GM21526 (cell line): ENCODE results near the gene ARHGEF38.
A peak's percentile ranks its signal among the peaks of the same experiment; 100 is the strongest.
"Not testable (repeated sequence)": the region's sequence is repeated elsewhere in the genome, so short reads cannot be mapped to it uniquely, and the experiment has no call there.

Experiments
- ATAC-seq: cut with Tn5 transposase; IDR thresholded peaks from one replicate; pipeline ENCODE4 v1.9.1; 2021; ENCODE audit warnings: moderate library complexity; ENCODE audit not compliant: unreplicated experiment, low FRiP score

Gene ARHGEF38

DNA sequence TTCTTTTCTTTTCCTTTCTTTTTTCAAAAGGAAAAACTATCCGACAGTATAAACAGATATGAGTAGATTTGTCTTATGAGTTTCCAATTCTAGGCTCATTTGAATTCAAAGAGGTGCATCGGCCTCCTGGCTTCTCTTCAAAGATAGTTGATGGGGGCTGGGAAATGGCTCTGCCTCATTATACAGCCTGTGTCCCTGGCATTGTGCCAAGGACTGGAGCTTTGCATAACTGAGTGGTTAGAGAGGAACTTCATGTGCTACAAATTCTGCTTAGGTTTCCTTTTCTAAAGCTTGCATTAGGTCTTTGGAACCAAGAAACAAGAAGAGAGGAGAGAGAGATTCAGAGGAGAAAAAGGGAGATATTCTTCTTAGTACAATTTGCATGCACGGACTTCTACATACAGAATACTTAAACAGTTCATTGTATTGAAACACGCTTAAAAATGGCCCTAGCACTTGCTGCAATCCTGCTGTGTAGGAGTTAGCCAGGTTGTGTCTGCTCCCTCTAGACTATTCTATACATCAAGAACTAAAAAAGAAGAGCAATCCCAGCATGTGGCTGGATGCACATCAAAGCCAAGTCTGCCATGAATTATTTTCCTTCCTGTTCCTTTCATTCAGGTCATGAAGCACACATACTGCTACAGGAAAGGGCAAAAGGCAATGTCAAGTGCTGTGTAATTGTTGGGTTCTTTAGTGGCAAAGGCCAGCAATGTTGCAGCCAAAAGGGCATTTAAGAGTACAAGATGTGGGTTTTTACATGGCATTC, 85.2 kb downstream of the ARHGEF38 start:
- peak; percentile 78 for ATAC-seq

DNA sequence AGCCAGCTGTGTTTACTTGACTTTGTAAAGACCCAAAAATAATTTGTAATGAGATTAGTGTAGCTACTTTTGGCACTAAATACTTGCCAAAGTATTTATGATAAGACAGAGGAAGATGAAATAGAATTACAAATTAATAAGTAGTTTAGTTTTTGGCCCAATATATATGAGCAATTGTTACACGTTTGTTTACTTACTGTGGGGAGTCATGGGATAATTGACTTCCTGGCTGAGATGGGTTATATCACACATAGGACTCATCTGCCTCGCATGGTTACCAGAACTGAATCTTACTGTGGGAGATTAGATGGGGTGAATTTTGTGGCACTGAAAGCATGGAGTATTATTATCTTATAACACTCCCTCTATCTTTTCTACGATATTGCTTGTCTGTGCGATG, 89.4 kb downstream of the ARHGEF38 start:
- ATAC-seq: no peak

DNA sequence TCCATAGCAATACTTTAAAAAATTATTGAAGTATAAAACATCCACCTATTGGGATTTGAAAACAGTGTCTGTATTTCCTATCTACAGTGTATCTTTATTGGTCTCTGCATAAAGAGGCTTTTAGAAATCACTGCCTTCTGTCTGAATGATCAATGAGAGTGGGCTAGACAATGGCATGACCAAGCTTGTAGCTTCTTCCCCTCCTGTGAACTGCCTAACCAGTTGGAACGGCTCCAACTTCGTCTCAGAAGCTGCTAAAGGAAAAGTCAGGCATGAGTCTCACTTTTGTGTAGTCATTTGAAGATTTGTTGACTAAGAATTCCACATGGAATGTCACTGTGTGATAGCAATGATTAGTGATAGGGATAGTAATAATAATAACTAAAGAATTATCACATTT, 91.8 kb downstream of the ARHGEF38 start:
- no peak for ATAC-seq

DNA sequence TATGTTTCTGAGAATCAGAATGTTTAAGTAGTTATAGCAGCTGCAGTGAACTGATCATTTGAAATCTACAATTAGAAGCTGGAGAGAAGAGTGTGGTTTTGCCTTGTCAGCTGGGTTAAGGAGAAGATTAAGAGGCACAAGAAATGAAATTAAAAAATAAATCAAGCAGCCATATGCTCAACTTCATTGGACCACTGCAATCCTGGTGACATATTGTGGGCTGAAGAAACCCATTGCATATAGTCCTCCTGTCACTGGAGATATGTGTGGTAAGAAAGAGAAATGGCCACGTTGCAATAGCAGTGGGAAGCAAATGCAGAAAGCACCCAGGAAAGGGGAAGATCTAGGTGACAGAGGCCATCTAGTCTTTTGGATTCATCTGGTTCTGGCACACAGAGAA, 93.0 kb downstream of the ARHGEF38 start:
- ATAC-seq: no peak

DNA sequence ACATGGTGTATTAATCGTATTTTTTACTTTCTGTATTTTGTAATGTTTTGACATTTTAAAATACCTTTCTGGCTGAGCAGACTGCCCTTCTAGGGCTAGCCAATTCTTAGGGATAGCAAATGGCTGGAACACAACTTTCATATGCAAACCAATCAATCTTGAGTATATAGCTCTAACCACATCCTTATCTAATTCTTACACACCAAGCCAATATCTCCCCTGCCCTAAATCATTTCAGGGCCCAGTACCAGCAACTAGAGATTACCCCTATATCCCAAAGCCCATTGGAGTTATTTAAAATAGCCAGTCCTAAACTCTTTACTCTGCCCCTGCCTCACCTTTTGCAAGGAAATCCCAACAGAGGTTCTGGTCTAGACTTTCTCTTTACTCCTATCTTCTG, 97.8 kb downstream of the ARHGEF38 start:
- ATAC-seq: no peak

DNA sequence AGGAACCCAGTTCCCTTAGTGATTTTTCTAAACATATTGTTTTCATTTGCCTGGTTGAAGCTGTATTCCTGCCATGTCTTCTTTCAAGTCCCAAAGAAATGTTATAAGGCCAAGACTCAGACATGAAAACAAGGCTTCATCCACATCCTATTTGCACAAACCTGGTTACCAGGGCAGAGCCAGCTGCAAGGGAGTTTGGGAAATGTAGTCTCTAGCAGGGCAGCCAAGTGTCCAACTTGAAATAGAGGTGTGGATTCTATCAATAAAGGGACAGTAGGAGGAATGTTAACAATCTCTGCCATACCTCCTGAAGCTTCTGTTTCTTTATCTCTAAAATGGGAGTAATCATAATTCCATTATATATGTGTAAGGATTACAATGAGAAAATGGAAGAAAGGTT, 99.5 kb downstream of the ARHGEF38 start:
- ATAC-seq: no peak

DNA sequence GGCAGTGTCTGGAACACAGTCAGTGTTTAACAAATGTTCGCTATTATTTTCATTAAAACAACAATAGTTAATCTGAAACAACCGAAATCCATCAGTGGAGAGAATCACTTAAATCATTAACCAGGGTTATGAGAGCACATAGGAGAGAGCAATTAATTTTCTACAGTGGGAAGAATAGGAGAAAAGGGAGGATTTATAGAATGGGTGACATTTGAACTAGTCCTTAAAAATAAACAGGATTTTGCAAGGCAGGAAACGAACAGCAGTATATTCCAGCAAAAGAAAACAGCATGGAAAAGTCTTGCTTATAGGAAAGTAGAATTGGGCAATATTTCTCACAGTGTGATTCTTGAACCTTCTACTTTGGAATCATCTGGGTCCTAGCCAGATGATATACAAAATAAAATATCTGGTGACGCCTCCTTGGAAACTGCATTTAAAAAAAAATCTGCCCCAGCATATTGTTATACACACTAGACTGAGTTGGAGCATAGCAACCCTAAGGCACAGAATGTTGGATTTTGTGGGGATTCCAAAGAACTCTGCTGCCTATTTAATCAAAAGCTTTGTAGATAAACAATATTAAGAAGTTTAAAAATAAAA, 100.0 kb downstream of the ARHGEF38 start:
- no peak for ATAC-seq

DNA sequence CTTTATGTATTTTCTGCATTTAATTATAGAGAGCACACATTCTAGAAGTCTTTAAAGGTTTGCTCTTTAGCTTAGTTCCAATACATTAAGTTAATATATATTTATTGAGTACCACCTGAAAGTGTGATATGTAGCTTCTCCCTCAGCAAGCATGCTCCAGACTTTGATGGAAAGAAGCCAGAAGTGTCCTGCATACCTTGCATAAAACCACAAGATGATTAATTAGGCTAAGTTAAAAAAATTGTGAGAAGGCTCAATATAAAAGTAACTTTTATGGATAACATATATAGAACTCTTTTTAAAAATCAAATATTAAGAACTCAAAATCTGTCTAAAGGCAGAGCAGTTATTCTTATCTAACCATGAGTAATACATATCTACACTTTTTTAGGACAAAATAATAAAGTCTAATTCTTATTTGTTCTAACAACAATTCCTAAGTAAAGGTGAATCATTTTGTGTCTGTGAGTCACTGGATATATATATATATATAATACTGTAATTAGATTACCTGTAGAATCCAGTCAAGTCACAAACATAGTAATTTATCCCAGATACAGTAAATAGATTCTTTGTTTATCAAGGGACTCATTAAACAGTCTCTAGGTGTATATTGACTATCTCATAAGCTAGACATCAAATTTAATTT, 104.8 kb downstream of the ARHGEF38 start:
- no peak for ATAC-seq

DNA sequence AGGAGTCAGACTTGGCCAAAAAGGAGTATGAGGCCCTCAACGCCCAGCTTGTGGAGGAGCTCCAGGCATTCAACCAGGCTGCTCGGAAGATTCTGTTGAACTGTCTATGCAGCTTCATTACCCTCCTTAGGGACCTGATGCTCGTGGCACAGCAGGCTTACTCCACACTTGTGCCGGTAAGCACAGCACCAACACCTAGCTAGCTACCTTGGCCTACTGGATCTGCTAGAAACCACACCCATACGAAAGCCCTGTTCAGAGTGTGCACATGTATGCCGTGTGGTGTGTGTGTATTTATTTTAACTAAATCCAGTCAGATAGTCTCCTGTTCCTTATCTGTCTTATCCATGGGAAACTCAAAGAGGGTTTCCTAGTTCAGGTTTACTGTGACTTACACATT, 106.8 kb downstream of the ARHGEF38 start:
- no peak for ATAC-seq

DNA sequence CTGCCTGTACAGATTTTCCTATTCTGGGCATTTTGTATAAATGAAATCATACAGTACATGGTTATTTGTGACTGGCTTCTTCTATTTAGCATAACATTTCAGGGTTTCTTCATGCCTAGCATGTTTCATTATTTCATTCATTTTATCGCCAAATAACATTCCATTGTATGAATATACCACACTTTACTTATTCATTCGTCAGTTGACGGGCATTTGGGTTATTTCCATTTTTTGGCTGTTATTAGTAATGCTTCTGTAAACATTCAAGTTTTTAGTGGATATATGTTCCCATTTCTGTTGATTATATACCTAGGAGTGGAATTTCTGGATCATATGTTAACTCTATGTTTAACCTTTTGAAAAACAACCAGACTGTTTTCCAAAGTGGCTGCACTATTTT, 108.6 kb downstream of the ARHGEF38 start:
- ATAC-seq: no peak

DNA sequence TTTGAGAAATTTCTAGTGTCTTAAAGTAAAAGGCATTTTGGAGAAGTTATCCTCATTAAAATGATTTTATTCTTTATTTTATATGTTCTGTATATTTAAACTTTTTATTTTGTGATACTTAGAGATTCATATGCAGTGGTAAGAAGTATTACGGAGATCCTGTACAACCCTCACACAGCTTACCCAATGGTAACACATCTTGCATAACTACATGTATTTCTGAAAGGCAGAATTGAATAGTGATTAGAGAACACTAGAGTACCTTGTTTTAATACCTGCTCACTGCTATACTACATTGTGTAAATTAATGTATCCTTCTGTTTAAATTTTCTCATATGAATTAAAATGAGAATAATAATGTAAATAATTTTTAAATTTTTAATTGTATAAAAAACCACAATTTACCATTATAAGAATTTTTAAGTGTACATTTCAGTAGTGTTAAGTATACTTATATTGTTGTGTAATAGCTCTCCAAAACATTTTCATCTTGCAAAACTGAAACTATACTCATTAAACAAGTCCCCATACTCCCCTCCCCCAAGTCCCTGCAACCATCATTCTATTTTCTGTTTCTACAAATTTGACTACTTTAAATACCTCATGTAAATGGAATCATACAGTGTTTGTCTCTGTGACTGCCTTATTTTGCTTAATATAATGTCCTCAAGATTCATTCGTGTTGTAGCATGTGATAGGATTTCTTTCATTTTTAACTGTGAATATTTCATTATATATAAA, 110.7 kb downstream of the ARHGEF38 start:
- no peak for ATAC-seq

DNA sequence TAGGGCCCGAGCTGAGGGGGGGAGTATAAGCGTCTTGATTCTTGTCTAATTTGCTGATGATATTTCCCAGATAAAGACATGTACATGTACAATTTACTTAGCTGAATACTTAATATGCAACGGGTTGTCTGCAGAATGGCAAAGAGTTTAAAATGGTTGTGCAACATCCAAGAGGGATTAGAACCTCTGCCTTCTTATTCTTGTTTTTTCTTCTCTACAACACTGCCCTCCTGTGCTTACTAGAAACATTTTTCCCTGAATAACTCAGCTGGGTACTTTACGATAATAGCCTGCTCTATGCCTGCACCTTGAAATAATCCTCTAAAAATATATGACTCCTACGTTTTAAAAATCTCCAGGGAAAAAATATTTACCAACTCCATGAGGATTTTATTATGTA, 114.3 kb downstream of the ARHGEF38 start:
- no peak for ATAC-seq

DNA sequence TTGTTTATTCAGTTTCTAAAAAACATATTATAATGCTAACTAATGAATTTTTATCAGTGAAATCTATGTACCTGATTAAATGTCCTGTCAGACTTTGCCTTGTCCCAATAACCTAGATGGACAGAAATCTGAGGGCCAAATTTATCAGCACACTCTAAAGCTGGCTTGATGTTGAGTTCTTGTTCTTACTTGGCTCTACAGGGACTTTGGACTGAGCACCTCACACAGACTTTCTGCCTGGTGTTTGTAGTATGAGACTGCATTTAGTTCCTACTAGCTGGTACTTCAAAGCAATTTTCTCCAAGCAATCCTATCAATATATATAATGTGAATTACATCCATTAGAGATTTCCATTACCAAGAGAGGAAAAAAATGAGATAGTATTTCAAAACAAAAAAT, 118.3 kb downstream of the ARHGEF38 start:
- no peak for ATAC-seq

DNA sequence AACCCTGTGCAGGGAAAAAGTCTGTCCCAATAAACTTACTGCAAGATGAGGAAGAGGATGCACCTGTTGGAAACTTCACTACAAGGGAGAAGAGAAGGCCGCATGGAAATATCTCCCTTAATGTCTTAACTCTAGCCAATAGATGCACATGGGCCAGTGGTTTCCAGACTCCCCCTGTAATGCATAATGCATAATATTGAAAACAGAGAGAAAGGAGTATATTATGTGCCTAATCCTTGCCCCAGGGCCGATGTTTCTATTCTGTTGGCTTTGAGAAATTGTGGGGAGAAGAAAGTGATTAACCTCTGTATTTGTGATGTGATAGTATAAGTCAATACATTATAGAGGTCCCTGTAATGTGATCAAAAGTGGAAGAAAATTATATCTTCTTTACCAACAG, 118.9 kb downstream of the ARHGEF38 start:
- ATAC-seq: no peak

DNA sequence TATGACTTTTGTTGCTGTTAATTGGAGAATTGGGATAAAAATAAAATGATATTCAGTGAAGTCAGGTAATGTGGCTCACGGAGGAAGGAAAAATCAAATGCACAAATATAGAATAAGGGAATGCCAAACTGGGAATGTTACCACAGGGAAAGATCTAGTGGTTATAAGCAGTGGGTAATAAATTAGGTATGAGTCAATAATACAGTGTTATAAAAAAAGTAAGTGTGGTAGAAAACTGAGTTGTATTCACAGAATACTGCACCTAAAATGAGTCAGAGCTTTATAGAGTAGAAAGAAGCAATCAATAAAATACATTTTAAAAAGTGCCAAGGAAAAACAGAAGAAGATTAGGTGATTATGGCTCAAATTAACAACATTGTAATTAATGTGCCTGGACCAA, 121.6 kb downstream of the ARHGEF38 start:
- no peak for ATAC-seq

DNA sequence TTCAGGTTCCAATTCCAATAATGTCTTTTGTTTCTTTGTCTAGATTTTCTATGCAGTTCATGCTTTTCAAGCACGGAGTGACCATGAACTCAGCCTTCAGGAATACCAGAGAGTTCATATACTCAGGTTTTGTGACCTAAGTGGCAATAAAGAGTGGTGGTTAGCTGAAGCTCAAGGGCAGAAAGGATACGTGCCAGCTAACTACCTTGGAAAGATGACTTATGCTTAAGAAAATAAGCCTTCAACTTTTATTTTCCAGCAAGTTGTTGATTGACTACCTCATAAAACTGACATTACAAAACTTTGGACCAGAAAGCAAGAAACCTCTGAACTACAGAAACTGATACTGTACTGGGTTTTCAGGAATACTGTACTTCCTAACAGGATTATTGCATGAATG, 125.3 kb downstream of the ARHGEF38 start:
- ATAC-seq: no peak

DNA sequence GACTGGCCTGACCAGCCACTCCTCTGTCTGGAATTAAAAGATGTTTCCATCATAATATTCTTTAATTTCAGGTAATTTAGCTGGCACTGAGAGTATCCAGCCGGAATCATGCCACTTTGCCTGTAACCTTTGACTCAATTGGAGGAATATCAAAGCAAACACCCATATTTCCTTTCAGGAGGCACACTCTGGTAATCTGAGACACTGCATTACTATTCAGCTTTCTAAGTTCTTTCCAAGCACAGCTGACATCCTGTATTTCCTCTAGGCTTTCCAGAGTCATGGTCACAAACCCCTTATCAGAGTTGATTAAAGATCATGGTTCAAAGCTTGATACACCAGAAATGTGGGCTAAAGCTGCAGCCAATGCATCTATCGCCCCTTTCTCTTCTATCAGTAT, 126.8 kb downstream of the ARHGEF38 start:
- ATAC-seq: no peak

DNA sequence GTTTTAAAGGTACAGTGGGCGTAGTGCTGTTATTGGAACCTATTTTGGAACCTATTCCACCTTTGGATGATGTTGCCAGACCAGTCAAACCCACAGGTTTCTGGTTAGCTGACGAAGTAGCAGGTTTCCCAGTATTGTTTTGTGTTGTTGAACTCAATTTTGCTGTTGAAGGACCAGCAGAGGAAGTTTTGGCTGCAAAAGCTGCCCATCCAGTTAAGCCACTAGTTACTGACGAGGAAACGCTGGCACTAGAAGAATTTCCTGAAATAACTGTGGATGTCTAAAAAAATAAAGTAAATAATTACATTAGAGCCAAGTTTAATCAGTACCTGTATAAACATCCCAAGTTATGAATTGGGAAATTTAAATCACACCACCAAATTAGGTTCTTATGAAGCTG, 130.6 kb downstream of the ARHGEF38 start:
- no peak for ATAC-seq

DNA sequence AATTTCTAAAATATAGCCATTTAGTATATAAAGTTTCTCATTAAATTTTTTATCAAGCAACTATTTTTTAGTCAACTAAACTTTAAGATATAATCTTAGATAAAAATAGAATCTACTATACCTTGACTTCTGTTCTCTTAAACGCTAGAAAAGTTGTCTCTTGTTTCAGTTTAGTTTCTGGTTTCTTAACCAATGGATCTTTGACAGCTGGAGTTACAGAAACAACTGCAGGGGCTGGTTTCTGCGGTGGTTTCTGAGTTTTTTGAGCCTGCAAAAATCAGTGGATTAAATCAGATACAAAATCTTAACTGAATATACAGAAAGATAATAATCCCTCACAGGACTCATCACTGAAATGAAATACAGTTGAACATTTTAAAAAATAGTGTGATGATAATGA, 134.2 kb downstream of the ARHGEF38 start:
- ATAC-seq: no peak

DNA sequence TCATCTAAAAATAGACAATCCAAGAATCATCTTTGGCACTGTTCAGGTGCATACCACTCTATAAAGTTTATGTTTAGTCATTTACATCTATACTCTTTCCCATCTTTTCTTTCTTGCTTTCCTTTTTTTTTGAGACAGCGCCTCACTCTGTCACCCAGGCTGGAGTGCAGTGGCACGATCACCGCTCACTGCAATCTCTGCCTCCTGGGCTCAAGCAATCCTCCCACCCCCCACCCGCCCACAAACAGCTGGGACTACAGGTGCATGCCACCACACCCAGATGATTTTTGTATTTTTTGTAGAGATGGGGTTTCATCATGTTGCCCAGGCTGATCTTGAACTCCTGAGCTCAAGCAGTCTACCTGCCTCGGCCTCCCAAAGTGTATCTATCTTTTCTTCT, 142.4 kb downstream of the ARHGEF38 start:
- not testable (repeated sequence) for ATAC-seq

DNA sequence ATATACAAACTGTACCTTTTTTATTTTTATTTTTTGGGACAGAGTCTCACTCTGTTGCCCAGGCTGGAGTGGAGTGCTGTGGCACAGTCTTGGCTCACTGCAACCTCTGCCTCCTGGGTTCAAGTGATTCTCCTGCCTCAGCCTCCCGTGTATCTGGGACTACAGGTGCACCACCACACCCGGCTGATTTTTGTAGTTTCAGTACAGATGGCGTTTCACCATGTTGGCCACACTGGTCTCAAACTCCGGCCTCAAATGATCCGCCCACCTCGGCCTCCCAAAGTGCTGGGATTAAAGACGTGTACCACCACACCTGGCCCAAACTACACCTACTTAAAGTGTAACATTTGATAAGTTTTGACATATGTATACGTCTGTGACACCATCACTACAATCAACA, 143.4 kb downstream of the ARHGEF38 start:
- ATAC-seq: not testable (repeated sequence)
